ENCODE results near the gene KIFC3.
"Not testable (repeated sequence)": the region's sequence is repeated elsewhere in the genome, so short reads cannot be mapped to it uniquely, and the experiment has no call there.

Gene KIFC3, protein sequence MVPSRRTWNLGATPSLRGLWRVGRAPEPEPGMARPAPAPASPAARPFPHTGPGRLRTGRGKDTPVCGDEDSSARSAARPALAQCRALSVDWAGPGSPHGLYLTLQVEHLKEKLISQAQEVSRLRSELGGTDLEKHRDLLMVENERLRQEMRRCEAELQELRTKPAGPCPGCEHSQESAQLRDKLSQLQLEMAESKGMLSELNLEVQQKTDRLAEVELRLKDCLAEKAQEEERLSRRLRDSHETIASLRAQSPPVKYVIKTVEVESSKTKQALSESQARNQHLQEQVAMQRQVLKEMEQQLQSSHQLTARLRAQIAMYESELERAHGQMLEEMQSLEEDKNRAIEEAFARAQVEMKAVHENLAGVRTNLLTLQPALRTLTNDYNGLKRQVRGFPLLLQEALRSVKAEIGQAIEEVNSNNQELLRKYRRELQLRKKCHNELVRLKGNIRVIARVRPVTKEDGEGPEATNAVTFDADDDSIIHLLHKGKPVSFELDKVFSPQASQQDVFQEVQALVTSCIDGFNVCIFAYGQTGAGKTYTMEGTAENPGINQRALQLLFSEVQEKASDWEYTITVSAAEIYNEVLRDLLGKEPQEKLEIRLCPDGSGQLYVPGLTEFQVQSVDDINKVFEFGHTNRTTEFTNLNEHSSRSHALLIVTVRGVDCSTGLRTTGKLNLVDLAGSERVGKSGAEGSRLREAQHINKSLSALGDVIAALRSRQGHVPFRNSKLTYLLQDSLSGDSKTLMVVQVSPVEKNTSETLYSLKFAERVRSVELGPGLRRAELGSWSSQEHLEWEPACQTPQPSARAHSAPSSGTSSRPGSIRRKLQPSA

DNA sequence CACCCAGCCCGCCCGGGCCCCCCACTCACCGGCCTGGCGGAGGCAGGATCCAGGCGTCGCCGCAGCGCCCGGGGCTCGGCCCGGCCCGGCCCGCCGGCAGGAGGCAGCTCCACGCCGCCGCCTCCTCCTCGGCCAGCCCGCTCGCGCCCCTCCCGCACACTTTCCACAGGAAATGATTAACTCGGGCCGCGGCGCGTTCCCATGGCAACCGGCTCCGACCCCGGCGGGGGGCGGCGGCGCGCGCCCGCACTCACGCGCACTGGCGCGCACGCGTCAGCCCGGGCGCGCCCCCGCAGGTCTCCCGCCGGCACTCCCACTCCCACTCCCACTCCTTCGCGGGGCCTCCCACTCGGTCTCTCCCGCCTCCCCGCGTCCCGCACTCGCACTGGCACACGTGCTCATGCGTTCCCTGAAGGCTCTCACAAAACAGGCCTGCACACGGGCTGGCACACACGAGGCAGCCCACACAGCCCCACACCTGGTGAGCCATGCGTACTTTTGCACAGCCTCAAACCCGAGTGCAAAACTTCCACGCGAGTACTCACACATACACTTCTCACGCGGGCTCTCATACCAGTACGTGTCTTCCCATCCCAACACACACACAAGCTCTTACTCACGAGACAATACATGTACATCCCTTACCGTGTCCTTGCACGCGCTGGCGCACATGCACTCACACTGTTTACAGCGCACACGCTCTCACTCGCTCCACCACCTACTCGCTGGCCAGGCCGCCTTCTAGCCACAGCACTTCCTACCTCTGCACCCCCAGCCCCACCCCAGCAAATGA, at the start of gene KIFC3:
Gene KIFC3, minus strand, starts transcription at position 151 of the 793 bp plus-strand sequence. CDS start 4,248 bp downstream, outside the sequence.
- DNase-seq (ENCODE audit: low read depth): peak; percentile 69
- peak within 1 kb of the TSS; percentile 56 for H3K4me3 ChIP-seq (ENCODE audit: low read length)
- TF ChIP-seq, protein P1, sequence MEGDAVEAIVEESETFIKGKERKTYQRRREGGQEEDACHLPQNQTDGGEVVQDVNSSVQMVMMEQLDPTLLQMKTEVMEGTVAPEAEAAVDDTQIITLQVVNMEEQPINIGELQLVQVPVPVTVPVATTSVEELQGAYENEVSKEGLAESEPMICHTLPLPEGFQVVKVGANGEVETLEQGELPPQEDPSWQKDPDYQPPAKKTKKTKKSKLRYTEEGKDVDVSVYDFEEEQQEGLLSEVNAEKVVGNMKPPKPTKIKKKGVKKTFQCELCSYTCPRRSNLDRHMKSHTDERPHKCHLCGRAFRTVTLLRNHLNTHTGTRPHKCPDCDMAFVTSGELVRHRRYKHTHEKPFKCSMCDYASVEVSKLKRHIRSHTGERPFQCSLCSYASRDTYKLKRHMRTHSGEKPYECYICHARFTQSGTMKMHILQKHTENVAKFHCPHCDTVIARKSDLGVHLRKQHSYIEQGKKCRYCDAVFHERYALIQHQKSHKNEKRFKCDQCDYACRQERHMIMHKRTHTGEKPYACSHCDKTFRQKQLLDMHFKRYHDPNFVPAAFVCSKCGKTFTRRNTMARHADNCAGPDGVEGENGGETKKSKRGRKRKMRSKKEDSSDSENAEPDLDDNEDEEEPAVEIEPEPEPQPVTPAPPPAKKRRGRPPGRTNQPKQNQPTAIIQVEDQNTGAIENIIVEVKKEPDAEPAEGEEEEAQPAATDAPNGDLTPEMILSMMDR (IDR thresholded peaks at IDR 0.05; ENCODE audit: insufficient read depth, low read depth, low read length, missing control alignments): no peak

DNA sequence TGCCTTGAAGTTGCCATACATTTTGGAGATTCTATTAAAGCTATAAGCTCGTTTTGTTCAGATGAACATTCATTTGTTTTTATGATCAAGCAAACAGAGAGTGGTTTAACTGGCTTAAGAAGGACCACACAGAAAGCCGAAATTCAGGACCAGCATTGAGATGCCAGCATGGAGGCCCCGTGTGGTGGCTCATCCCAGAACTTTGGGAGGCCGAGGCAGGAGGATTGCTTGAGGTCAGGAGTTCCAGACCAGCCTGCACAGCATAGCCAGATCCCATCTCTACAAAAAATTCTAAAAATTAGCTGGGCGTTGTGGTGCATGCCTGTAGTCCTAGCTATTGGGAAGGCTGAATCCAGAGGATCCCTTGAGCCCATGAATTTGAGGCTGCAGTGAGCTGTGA, 45.9 kb upstream of the KIFC3 start:
- H3K4me3 ChIP-seq (ENCODE audit: low read length): no peak overlapping the region
- TF ChIP-seq, protein P1 (IDR thresholded peaks at IDR 0.05; ENCODE audit: insufficient read depth, low read depth, low read length, missing control alignments): no peak
- DNase-seq (ENCODE audit: low read depth): no peak

DNA sequence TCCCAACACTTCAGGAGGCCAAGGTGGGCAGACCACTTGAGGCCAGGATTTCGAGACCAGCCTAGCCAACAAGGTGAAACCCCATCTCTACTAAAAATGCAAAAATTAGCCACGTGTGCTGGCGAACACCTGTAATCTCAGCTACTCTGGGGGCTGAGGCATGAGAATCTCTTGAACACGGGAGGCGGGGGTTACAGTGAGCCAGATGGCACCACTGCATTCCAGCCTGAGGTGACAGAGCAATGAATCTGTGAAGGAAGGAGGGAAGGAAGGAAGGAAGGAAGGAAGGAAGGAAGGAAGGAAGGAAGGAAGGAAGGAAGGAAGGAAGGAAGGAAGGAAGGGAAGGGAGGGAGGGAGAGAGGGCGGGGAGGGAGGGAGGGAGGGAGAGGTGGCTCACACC, 44.6 kb upstream of the KIFC3 start:
- not testable (repeated sequence) for H3K4me3 ChIP-seq (ENCODE audit: low read length); DNase-seq (ENCODE audit: low read depth)

DNA sequence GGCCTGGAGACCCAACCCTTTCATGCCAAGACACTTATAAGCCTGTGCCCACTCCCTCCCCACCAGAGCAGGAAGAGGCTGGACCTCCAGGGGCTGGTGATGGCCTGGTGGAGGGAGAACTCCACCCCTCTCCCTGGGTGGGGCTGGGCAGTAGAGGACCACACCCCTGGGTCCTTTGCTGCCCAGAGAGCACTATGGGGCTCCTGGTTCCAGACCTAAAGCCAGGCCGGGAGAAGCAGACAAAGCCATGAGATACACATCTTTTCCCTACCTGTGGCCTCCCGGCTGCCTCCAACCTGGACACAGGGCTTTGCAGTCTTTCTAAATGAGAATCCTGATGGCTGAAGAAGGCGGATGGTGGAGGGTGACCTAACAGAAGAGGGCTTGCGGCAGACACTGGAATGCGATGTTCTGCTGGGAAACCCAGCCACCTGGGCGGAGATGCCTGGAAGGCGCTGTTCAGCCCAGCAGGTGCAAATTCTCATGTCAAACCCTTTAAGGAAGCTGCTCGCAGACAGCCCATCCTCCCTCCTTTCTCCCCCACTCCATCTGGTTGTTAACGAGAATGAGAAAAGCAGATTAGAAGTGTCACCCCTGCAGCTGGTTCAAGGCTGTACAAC, 43.9 kb upstream of the KIFC3 start:
- no peak overlapping the region for H3K4me3 ChIP-seq (ENCODE audit: low read length)
- DNase-seq (ENCODE audit: low read depth): no peak
- TF ChIP-seq, protein P1 (IDR thresholded peaks at IDR 0.05; ENCODE audit: insufficient read depth, low read depth, low read length, missing control alignments): no peak

DNA sequence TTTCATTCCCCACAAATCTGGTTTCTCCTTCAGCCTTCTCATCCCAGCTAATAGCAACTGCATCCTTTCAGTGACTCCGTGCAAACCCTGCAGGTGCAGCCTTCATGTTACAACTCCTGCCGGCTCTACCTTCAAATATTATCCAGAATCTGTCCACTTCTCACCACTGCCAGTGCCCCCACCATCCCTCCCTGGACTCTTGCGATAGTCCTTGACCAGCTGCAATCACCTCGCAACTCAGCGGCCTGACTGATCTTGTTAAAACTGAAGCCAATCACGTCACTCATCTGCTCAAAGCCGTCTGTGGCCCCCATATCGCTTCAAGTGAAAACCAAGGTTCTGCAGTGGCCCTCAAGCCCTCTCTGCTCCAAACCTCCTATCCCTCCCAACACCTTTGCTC, 42.8 kb upstream of the KIFC3 start:
- TF ChIP-seq, protein P1 (IDR thresholded peaks at IDR 0.05; ENCODE audit: insufficient read depth, low read depth, low read length, missing control alignments): no peak
- H3K4me3 ChIP-seq (ENCODE audit: low read length): no peak overlapping the region
- no peak for DNase-seq (ENCODE audit: low read depth)

DNA sequence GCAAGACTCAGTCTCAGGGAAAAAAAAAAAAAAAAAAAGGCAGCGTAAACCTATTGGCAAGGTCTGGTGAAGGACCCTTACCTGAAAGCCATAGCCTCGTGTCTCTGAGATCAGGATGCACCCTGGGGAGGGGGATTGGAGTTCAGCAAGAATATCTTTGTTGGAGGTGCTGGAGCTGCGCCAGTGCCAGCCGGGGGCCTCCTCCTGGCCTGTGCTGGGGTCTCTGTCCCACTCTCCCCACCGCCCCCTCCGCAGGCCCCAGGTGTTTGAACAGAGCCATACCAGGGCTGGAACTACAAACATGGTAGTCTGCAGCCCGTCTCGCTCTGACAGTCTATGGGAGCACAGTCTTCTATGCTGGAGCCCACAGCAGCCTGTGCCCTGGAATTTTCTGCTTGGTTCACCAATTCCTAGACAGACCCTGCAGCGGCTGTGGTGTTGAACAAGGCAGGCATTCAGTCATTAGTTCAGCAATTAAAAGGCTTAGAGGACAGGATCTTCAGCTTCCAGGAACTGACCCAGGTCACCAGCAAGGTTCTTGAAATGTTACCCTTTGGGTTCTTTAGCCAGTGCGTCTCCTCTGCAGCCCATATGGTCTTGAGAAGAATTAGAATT, 42.2 kb upstream of the KIFC3 start:
- H3K4me3 ChIP-seq (ENCODE audit: low read length): no peak overlapping the region
- no peak for DNase-seq (ENCODE audit: low read depth)
- TF ChIP-seq, protein P1 (IDR thresholded peaks at IDR 0.05; ENCODE audit: insufficient read depth, low read depth, low read length, missing control alignments): no peak

Data from epithelial cell of esophagus (primary cell).